HG02678 (cell line): ENCODE data around the gene PLA2G10.
"Not testable (repeated sequence)": the region's sequence is repeated elsewhere in the genome, so short reads cannot be mapped to it uniquely, and the experiment has no call there.

ENCODE experiments used
- ATAC-seq: cut with Tn5 transposase; IDR thresholded peaks from one replicate; pipeline ENCODE4 v1.9.1; 2021; ENCODE audit warnings: mild to moderate bottlenecking, moderate library complexity; ENCODE audit not compliant: unreplicated experiment

Gene PLA2G10

GRCh38 chr16:14694129-14694528, at the start of gene PLA2G10:
Gene PLA2G10, minus strand, starts transcription at chr16:14694308. Its CDS starts 79 bp downstream, at chr16:14694229.
- not testable (repeated sequence) for ATAC-seq

DNA sequence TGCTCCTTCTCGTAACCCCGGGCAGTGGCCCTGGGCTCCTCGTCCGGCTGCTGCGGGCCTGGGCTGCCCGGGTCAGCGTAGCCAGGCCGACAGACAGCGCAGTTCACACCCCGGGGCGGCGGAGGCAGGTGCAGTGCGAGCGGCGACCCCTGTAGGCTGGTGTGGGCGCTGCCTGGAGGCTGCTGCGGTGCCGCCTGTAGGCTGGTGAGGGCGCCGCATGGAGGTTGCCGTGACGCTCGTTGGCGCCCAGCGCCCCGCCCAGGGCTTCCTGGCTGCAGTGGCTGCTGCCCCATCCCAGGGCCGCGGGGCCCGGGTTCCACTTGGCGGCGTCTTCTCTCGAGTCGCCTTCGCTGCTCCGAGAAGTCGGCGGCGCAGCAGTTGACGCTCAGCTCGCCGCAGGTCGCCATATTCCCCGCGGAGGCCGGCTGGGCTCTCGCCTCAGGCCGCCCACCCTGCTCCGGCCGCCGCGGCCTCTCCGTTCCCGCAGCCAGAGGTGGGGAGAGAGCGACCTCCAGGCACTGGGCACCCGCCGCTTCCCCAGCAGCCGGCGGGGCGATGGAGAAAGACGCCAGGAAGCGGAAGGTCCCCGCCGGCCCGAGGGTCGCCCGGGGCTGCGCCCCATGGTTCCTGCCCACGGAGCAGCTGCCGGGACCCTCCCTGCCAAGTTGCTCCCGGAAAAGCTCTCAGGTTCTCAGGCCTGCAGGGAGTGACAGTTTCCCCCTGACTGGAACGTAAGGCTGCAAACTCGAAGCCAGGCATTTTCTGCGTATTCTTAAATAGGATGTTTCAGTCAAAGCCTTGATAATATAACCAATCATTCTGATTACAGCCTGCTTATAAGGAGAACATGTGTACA, 48.4 kb upstream of the PLA2G10 start, which contains the start of gene NPIPA2:
TSS of gene NPIPA2 (plus strand) at position 261 of the 856 bp plus-strand sequence. CDS start 5,533 bp downstream, outside the sequence.
- peak; percentile 98 for ATAC-seq

- ATAC-seq: not testable (repeated sequence)
These were observed 47.7 kb upstream of the PLA2G10 start for GRCh38 chr16:14741794-14742193.

- not testable (repeated sequence) for ATAC-seq
These were observed 46.8 kb upstream of the PLA2G10 start for GRCh38 chr16:14740832-14741385.

DNA sequence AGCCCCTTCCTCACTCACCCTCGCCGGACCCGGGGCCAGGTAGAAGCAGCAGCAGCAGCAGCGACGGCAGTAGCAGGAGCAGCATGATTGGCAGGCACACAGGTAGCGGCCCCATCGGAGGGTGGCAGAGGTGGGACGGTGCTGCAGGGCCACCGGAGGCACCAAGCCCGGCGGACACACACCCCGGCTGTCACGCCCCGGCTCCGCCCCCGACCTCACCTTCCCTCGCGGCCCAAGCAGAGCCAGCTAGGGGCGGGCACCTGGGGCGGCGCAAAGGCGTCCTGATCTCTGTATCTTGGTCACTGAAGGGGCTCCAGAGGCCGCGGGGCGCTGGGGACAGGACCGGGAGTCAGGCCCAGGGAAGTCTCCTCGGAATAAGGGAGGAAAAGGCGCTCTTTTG, 39.1 kb upstream of the PLA2G10 start:
- ATAC-seq: not testable (repeated sequence)

- peak; percentile 98 for ATAC-seq
These were observed 9.3 kb upstream of the PLA2G10 start, which contains the start of gene NPIPA3 for GRCh38 chr16:14703156-14704011. Gene NPIPA3, plus strand, starts transcription at chr16:14703411. Its CDS starts 5,533 bp downstream, at chr16:14708944.

GRCh38 chr16:14702672-14703071, 8.6 kb upstream of the PLA2G10 start:
- not testable (repeated sequence) for ATAC-seq

DNA sequence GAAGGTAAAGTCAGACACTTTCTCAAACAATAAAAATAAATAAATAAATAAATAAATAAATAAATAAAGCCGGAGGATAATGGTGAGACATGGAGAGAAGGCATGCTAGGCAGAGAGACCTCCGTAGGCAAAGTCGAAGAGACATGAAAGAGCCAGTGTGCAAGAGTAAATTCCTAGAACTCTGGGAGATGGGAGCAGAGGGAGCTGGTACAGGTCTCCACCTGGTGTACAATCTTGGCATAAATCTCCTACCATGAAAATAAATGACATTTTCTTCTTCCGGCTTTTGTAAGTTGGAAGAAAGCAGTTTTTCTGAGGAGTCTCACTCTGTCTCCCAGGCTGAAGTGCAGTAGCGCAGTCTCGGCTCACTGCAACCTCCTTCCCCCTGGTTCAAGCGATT, 7.8 kb upstream of the PLA2G10 start:
- not testable (repeated sequence) for ATAC-seq

GRCh38 chr16:14685870-14686793, 8.0 kb downstream of the PLA2G10 start:
- ATAC-seq: not testable (repeated sequence)

- ATAC-seq: no peak
These were observed 12.0 kb downstream of the PLA2G10 start for GRCh38 chr16:14682121-14682520.

GRCh38 chr16:14681115-14681514, 13.0 kb downstream of the PLA2G10 start:
- no peak for ATAC-seq

- ATAC-seq: not testable (repeated sequence)
These were observed 13.7 kb downstream of the PLA2G10 start for GRCh38 chr16:14680396-14680795.

GRCh38 chr16:14678748-14679497, 15.2 kb downstream of the PLA2G10 start:
- ATAC-seq: no peak

- no peak for ATAC-seq
These were observed 16.5 kb downstream of the PLA2G10 start for GRCh38 chr16:14677627-14678026.

- ATAC-seq: no peak
These were observed 17.5 kb downstream of the PLA2G10 start for GRCh38 chr16:14676633-14677032.

DNA sequence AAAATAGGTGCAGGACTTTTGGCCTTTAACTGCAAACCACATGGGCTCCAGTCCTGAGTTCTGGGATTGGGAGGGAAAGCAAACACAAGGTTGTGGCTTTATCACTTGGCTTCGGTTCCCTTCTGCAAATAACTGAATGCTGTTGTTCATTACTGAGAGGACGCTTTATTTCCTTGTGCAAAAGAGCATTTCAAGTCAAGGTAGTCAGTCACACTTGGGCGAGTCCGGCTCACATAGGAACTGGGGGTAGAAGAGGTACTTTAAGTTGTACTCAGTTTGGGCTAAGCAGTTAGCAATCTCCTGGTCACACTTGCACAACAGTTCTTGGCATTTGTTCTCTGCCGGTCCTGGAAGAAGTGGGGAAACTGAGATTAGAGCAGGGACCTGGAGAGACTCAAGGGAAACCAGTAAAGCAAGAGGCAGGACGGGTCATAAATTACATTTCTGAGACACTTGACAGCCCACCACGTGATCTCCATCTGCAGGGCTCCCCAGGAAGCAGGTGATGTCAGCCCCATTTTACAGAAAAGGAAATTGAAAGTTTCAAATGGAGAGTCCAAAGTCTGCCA, 21.6 kb downstream of the PLA2G10 start:
- ATAC-seq: no peak

DNA sequence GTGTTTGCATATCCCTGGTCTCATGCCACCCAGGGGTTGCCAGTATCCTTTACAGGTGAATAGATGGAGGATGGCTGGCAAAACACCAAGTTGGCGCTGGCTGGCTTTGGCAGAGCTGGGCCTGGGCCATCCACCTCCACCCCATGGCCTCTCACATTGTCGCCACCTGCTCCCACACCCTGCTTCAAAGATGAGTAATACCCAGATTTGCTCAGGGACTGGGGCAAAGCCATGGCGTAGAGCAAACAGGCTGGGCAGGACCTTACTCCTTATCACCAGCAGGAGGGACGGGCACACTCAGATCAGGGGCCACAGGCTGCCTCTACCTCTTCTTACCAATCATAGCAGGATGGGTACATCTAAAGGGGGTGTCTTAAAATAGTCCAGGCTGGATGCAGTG, 24.3 kb downstream of the PLA2G10 start:
- ATAC-seq: no peak

DNA sequence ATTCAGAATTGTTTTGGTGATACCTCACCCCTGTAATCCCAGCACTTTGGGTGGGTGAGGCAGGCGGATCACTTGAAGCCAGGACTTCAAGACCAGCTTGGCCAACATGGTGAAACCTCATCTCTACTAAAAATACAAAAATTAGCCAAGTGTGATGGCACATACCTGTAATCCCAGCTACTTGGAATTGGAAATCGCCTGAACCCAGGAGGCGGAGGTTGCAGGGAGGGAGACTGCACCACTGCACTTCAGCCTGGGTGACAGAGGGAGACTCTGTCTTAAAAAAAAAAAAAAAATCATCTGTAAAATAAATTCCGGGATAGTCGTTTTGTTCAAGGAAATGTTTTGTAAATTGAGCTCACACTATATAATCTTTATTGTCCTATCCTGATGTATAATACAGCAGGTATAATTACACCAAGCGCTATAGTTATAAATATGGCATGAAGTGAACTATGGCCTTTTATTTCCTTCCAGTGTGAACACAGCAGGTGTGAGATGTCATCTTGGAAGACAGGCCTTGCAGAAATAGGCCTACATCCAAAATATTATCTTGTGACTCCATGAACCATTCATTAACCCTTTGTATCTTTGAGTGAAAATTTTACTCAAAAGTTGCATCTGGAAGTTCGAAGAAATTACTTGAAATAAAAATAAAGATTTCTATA, 25.4 kb downstream of the PLA2G10 start:
- ATAC-seq: no peak
